Measurements from ENCODE around the gene GNG12. TPM values are rescaled to one million over a fixed set of nuclear protein-coding genes. Genes with fewer than 3 reads are reported as not detected.

GNG12 gene
- total RNA-seq, 2 experiments from 2014 or later, result not detected

GRCh38 chr1:67722292-67722944, 110.8 kb downstream of the GNG12 start:
- CTCF ChIA-PET, result no interaction called here
- POLR2A ChIA-PET, result no interaction called here
- intact Hi-C loops (cut with DNase I, micrococcal nuclease), result no loop called here

GRCh38 chr1:67721650-67722291, 111.5 kb downstream of the GNG12 start:
- POLR2A ChIA-PET, result no interaction called here

More at GRCh38 chr1:67722292-67722944, 110.8 kb downstream of the GNG12 start:
- Histone ChIP-seq H3K4me3 (ENCODE audit: low read length) (no peak overlapping the region), H3K4me1 (ENCODE audit: insufficient read depth, low read length) (no peaks in the 10 kb centered on the region), H3K9me3 (ENCODE audit: control insufficient read depth in 1 of 2, insufficient read depth in 1 of 2, low read length in 2 of 2) (no peaks in the 10 kb centered on the region), H3K36me3 (ENCODE audit: insufficient read depth, low read length) (no peaks in the 10 kb centered on the region), H3K27me3 (ENCODE audit: control insufficient read depth in 1 of 2, insufficient read depth in 2 of 2, low read length in 2 of 2) (no peaks in the 10 kb centered on the region), H3K27ac (ENCODE audit: low read depth in 1 of 2, low read length in 2 of 2) (no peak overlapping the region)
- no peak for ATAC-seq (ENCODE audit: poor library complexity)
- Mint-ChIP-seq H3K36me3 (ENCODE audit: low read depth) (no peaks in the 10 kb centered on the region), H3K4me3 (no peak overlapping the region), H3K9me3 (no peaks in the 10 kb centered on the region), H3K4me1 (ENCODE audit: low read depth) (no peaks in the 10 kb centered on the region), H3K27me3 (no peaks in the 10 kb centered on the region), H3K27ac (no peak overlapping the region)
- no peak for TF ChIP-seq CTCF (IDR thresholded peaks at IDR 0.05)
- no peak for DNase-seq

GRCh38 chr1:67721112-67721511, 112.2 kb downstream of the GNG12 start:
- ChIA-PET CTCF (no interaction called here), POLR2A (no interaction called here)
- TF ChIP-seq CTCF (IDR thresholded peaks at IDR 0.05), result no peak
- intact Hi-C loops (cut with DNase I, micrococcal nuclease), result no loop called here
- Histone ChIP-seq H3K4me1 (ENCODE audit: insufficient read depth, low read length) (no peaks in the 10 kb centered on the region), H3K4me3 (ENCODE audit: low read length) (no peak overlapping the region), H3K27me3 (ENCODE audit: control insufficient read depth in 1 of 2, insufficient read depth in 2 of 2, low read length in 2 of 2) (no peaks in the 10 kb centered on the region), H3K27ac (ENCODE audit: low read depth in 1 of 2, low read length in 2 of 2) (no peak overlapping the region), H3K36me3 (ENCODE audit: insufficient read depth, low read length) (no peaks in the 10 kb centered on the region), H3K9me3 (ENCODE audit: control insufficient read depth in 1 of 2, insufficient read depth in 1 of 2, low read length in 2 of 2) (no peaks in the 10 kb centered on the region)
- Mint-ChIP-seq H3K36me3 (ENCODE audit: low read depth) (no peaks in the 10 kb centered on the region), H3K9me3 (no peaks in the 10 kb centered on the region), H3K4me1 (ENCODE audit: low read depth) (no peaks in the 10 kb centered on the region), H3K27me3 (no peaks in the 10 kb centered on the region), H3K27ac (no peak overlapping the region), H3K4me3 (no peak overlapping the region)
- DNase-seq, result no peak
- ATAC-seq (ENCODE audit: poor library complexity), result no peak

More at GRCh38 chr1:67721650-67722291, 111.5 kb downstream of the GNG12 start:
- ATAC-seq (ENCODE audit: poor library complexity) (no peak), DNase-seq (no peak)
- Mint-ChIP-seq H3K36me3 (ENCODE audit: low read depth) (no peaks in the 10 kb centered on the region), H3K27me3 (no peaks in the 10 kb centered on the region), H3K4me3 (no peak overlapping the region), H3K9me3 (no peaks in the 10 kb centered on the region), H3K27ac (no peak overlapping the region), H3K4me1 (ENCODE audit: low read depth) (no peaks in the 10 kb centered on the region)
- Histone ChIP-seq H3K4me3 (ENCODE audit: low read length) (no peak overlapping the region), H3K36me3 (ENCODE audit: insufficient read depth, low read length) (no peaks in the 10 kb centered on the region), H3K27me3 (ENCODE audit: control insufficient read depth in 1 of 2, insufficient read depth in 2 of 2, low read length in 2 of 2) (no peaks in the 10 kb centered on the region), H3K4me1 (ENCODE audit: insufficient read depth, low read length) (no peaks in the 10 kb centered on the region), H3K9me3 (ENCODE audit: control insufficient read depth in 1 of 2, insufficient read depth in 1 of 2, low read length in 2 of 2) (no peaks in the 10 kb centered on the region), H3K27ac (ENCODE audit: low read depth in 1 of 2, low read length in 2 of 2) (no peak overlapping the region)
- intact Hi-C loops (cut with DNase I, micrococcal nuclease), result no loop called here
- TF ChIP-seq CTCF (IDR thresholded peaks at IDR 0.05), result no peak
- CTCF ChIA-PET, result no interaction called here

Measured in CD4-positive, alpha-beta T cell (primary cell).